Neural progenitor cell (in vitro differentiated cells): Measurements from ENCODE around the gene TRAPPC2L. TPM values are rescaled to one million over a fixed set of nuclear protein-coding genes. Genes with fewer than 3 reads are reported as not detected.

Experiments
- DNase-seq: peaks from one replicate; pipeline ENCODE4 v3.0.0-alpha.2; 2016; ENCODE audit warnings: low spot score
- H2AFZ ChIP-seq: fragments of 200-600 bp; sonication (generic); replicated peaks from 2 replicates; pipeline ENCODE4 v1.6.1; 2016; ENCODE audit warnings: antibody characterized with exemption
- H3F3A ChIP-seq: fragments of 200-600 bp; sonication (generic); 2 replicates; pipeline ENCODE4 v1.6.1; 2016; ENCODE audit warnings: antibody characterized with exemption, low read depth
- H3K27ac ChIP-seq: fragments of 200-600 bp; sonication (generic); 2 replicates; pipeline ENCODE4 v1.5.1; 2016; ENCODE audit warnings: mild to moderate bottlenecking
- H3K27me3 ChIP-seq: fragments of 200-600 bp; sonication (generic); 2 replicates; pipeline ENCODE4 v1.6.1; 2016; ENCODE audit warnings: mild to moderate bottlenecking, moderate library complexity
- H3K36me3 ChIP-seq: fragments of 200-600 bp; sonication (generic); 2 replicates; pipeline ENCODE4 v1.5.1; 2016
- H3K4me1 ChIP-seq: fragments of 200-600 bp; sonication (generic); 2 replicates; pipeline ENCODE4 v1.6.1; 2016; ENCODE audit warnings: mixed run types
- H3K4me2 ChIP-seq: fragments of 200-600 bp; sonication (generic); 2 replicates; pipeline ENCODE4 v1.6.1; 2016
- H3K4me3 ChIP-seq: fragments of 200-600 bp; sonication (generic); 2 replicates; pipeline ENCODE4 v1.5.1; 2016
- H3K79me2 ChIP-seq: fragments of 200-600 bp; sonication (generic); 2 replicates; pipeline ENCODE4 v1.6.1; 2016; ENCODE audit warnings: low read depth
- H3K9ac ChIP-seq: fragments of 200-600 bp; sonication (generic); 2 replicates; pipeline ENCODE4 v1.6.1; 2016
- H3K9me3 ChIP-seq: fragments of 200-600 bp; sonication (generic); 2 replicates; pipeline ENCODE4 v1.5.1; 2016; ENCODE audit warnings: low read depth
- H4K20me1 ChIP-seq: fragments of 200-600 bp; sonication (generic); 2 replicates; pipeline ENCODE4 v1.6.1; 2016; ENCODE audit warnings: low read depth
- H3K27ac Mint-ChIP-seq: 3 replicates; pipeline ENCODE4 v1.8.0; 2021; ENCODE audit warnings: mixed read lengths
- H3K27me3 Mint-ChIP-seq: 2 replicates; pipeline ENCODE4 v1.8.0; 2022; ENCODE audit warnings: low read depth, mild to moderate bottlenecking, inconsistent platforms, moderate library complexity, mixed read lengths; ENCODE audit not compliant: insufficient read depth
- H3K36me3 Mint-ChIP-seq: 3 replicates; pipeline ENCODE4 v1.8.0; 2021; ENCODE audit warnings: mixed read lengths
- H3K4me1 Mint-ChIP-seq: 3 replicates; pipeline ENCODE4 v1.8.0; 2021; ENCODE audit warnings: mixed read lengths
- H3K4me3 Mint-ChIP-seq: 3 replicates; pipeline ENCODE4 v1.8.0; 2021; ENCODE audit warnings: mild to moderate bottlenecking, moderate library complexity, mixed read lengths
- H3K9me3 Mint-ChIP-seq: 3 replicates; pipeline ENCODE4 v1.8.0; 2020; ENCODE audit warnings: mixed read lengths
- EZH2 ChIP-seq: fragments of 200-600 bp; sonication (generic); IDR thresholded peaks from 2 replicates; pipeline ENCODE4 v1.6.1; 2017; ENCODE audit warnings: antibody characterized with exemption, mild to moderate bottlenecking, moderate library complexity
- EZH2phosphoT487 ChIP-seq: fragments of 200-600 bp; sonication (generic); IDR thresholded peaks from 2 replicates; pipeline ENCODE4 v1.6.1; 2017; ENCODE audit warnings: antibody characterized with exemption
- total RNA-seq: library from RNA; depleted of rRNA; stranded (reverse); fragments of >200 nt; gene quantifications from 2 replicates; pipeline ENCODE4 v1.2.3, GENCODE V29; 2015; ENCODE audit warnings: low replicate concordance
- TF ChIP-seq, protein P1 (sequence below): fragments of 200-600 bp; sonication (generic); IDR thresholded peaks from 2 replicates; pipeline ENCODE4 v1.5.1; 2017; ENCODE audit warnings: antibody characterized with exemption, mild to moderate bottlenecking

The TRAPPC2L gene
- total RNA-seq, 1 donor from 2014 or later, result 31.8 TPM

GRCh38 chr16:88856122-88856827 is 652 bp upstream of the TRAPPC2L start:
- Mint-ChIP-seq H3K4me1 (peaks cover 24% of the 10 kb centered on the region), H3K27ac (no peak overlapping the region), H3K36me3 (peaks cover 5% of the 10 kb centered on the region), H3K27me3 (peaks cover 2% of the 10 kb centered on the region), H3K9me3 (no peaks in the 10 kb centered on the region), H3K4me3 (peak overlapping the region; percentile 98)
- Histone ChIP-seq H4K20me1 (peaks cover 14% of the 10 kb centered on the region), H3K79me2 (peaks cover 14% of the 10 kb centered on the region), H2AFZ (no peak overlapping the region), H3K4me3 (peak overlapping the region; percentile 93), H3K4me1 (peaks cover 4% of the 10 kb centered on the region), H3K27ac (no peak overlapping the region), H3K9ac (no peak overlapping the region), H3K9me3 (no peaks in the 10 kb centered on the region), H3K27me3 (no peaks in the 10 kb centered on the region), H3K4me2 (peak overlapping the region; percentile 97), H3K36me3 (no peaks in the 10 kb centered on the region), H3F3A (peaks cover 4% of the 10 kb centered on the region)
- DNase-seq, result peak; percentile 60
- TF ChIP-seq, protein P1, sequence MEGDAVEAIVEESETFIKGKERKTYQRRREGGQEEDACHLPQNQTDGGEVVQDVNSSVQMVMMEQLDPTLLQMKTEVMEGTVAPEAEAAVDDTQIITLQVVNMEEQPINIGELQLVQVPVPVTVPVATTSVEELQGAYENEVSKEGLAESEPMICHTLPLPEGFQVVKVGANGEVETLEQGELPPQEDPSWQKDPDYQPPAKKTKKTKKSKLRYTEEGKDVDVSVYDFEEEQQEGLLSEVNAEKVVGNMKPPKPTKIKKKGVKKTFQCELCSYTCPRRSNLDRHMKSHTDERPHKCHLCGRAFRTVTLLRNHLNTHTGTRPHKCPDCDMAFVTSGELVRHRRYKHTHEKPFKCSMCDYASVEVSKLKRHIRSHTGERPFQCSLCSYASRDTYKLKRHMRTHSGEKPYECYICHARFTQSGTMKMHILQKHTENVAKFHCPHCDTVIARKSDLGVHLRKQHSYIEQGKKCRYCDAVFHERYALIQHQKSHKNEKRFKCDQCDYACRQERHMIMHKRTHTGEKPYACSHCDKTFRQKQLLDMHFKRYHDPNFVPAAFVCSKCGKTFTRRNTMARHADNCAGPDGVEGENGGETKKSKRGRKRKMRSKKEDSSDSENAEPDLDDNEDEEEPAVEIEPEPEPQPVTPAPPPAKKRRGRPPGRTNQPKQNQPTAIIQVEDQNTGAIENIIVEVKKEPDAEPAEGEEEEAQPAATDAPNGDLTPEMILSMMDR, result no peak
- no peak for TF ChIP-seq EZH2phosphoT487
- TF ChIP-seq EZH2, result no peak

- Mint-ChIP-seq H3K27me3 (peaks cover 2% of the 10 kb centered on the region), H3K36me3 (peaks cover 2% of the 10 kb centered on the region), H3K9me3 (no peaks in the 10 kb centered on the region), H3K27ac (peak overlapping the region; percentile 29), H3K4me3 (peak overlapping the region; percentile 98), H3K4me1 (peaks cover 20% of the 10 kb centered on the region)
- Histone ChIP-seq H3K9me3 (no peaks in the 10 kb centered on the region), H3K27ac (no peak overlapping the region), H2AFZ (peak overlapping the region; percentile 86), H3K36me3 (no peaks in the 10 kb centered on the region), H3K4me3 (peak overlapping the region; percentile 93), H3K79me2 (peaks cover 14% of the 10 kb centered on the region), H3F3A (peaks cover 4% of the 10 kb centered on the region), H3K4me2 (peak overlapping the region; percentile 95), H4K20me1 (peaks cover 14% of the 10 kb centered on the region), H3K27me3 (no peaks in the 10 kb centered on the region), H3K4me1 (peaks cover 4% of the 10 kb centered on the region), H3K9ac (peak overlapping the region; percentile 83)
- peak; percentile 88 for DNase-seq
- no peak for TF ChIP-seq EZH2
- TF ChIP-seq, protein P1, result peak; percentile 62
Measured at GRCh38 chr16:88857728-88858339, 907 bp downstream of the TRAPPC2L start.

- peak overlapping the region; percentile 64 for H3K4me3 Mint-ChIP-seq
- H3K4me1 Mint-ChIP-seq, result peaks cover 18% of the 10 kb centered on the region
- Histone ChIP-seq H3K9me3 (no peaks in the 10 kb centered on the region), H2AFZ (no peak overlapping the region), H3K4me3 (no peak overlapping the region), H3K79me2 (peaks cover 14% of the 10 kb centered on the region), H3F3A (peaks cover 4% of the 10 kb centered on the region), H3K27ac (no peak overlapping the region), H3K9ac (no peak overlapping the region), H3K4me1 (peaks cover 4% of the 10 kb centered on the region), H3K4me2 (no peak overlapping the region), H4K20me1 (peaks cover 14% of the 10 kb centered on the region), H3K27me3 (no peaks in the 10 kb centered on the region), H3K36me3 (no peaks in the 10 kb centered on the region)
- no peak for DNase-seq
- H3K36me3 Mint-ChIP-seq, result peaks cover 2% of the 10 kb centered on the region
- H3K9me3 Mint-ChIP-seq, result no peaks in the 10 kb centered on the region
- peaks cover 2% of the 10 kb centered on the region for H3K27me3 Mint-ChIP-seq
- H3K27ac Mint-ChIP-seq, result no peak overlapping the region
- TF ChIP-seq EZH2phosphoT487, result no peak
- TF ChIP-seq EZH2, result no peak
- TF ChIP-seq, protein P1, result no peak
Measured at GRCh38 chr16:88859381-88860091, 2.6 kb downstream of the TRAPPC2L start.
